ENCODE data around the gene H2AZ1.
A peak's percentile ranks its signal among the peaks of the same experiment; 100 is the strongest.

Gene H2AZ1

DNA sequence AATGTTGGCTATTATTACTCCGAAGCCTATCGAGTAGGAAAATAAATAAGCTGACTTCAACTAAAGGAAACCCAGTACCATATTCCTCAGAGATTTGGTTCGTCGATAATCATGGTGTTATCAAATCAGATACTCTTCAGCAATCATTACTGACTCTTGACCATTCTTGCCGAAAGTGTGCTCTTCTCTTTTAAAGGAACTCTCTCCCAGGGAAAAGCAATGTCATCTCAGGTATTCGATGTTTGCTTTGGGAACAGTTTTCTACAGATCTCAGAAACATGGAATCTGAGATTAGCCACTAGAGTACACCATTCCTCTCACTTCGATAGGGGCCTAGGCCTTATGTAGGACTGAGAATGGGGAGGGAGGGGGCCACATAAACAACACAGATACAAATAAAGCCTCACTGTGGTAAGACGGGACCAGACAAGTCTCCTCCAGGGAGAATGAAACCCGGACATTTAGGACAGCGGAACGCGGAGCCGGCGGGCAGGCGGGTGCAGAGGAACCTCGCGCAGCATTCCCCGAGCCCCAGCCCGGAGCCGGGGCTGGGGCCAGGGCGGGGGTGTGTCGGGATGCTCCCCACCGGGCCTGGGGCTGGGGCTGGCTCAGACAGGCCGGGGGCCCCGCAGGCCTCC lies 4.2 kb downstream of the H2AZ1 start:
- peak in 10 of 14 donors; percentile 34 to 69 (median 54) for DNase-seq

- DNase-seq: no peak
Measured at GRCh38 chr4:99943904-99944437, 6.1 kb downstream of the H2AZ1 start.

DNA sequence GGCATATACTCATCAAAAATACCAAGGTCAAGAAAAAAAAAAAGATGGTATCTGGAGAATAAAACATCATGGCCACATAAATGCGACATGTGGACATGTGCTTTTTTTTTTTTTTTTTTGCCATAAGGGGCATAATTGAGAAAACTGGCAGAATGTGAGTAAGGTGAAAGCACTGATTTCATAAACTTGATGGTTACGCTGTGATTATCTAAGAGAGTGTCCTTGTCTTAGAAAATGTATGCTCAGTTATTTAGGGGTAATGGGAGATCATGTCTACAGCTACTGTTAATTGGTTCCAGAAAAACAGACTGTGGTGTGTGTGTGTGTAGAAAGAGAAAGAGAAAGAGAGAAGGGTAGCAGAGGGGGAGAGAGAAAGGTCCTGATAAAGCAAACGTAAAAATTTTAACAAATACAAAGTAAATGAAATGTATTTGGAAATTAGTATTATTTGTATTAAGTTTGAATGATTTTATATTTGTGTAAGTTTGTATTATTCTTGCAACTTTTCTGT lies 11.8 kb downstream of the H2AZ1 start:
- DNase-seq: no peak

DNA sequence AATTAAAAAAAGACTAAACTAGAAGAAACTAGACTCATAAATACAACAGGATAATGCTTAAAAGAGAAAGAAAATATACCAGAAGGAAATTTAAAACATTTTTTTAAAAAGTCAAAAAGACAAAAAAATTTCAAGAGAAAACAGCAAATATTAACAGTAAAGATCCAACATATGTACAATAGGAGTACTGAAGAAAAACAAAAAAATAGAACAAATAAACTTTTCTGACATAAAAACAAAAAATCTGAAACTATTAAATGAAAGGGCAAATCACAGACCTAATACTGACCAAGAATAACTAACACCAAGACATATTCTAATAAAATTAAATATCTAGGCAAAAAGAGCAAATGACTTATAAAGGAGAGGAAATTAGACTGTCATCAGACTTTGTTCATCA lies 15.2 kb downstream of the H2AZ1 start:
- DNase-seq: no peak

DNA sequence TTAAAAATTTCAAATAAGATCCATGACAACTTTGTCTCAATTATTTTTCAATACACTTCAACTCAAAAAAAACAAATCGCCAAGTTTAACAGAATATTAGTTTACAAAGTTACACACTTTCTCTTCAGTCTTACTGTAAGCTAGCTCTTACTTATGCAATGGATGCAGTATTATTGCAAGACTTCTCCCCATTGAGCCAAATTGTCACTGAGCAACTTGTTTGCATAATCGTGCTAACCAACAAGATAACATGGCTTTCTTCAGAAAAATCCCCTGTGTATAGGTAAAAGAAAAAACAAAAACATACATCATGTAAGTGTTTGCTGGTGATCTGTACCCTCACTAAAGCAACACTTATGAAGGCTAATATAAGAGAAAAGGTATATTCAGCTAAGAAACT lies 22.5 kb downstream of the H2AZ1 start:
- no peak for DNase-seq

DNA sequence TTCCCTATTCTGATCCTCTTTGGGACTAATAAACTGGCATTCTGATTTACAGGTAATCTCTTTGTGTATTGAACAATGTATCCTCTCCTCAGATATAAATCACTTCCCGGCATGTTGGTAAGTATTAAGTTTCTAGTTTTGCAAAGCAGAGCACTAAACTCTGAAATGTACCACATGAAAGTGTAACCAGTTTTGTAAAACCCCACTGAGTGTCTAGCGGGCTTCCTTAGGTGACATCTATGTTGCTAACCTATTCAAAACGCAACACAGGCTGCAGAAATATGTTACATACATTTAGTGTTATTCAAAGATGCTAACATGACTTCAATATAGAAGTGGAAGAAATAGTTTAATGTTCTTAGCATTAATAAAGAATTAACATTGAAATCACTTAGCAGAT lies 28.9 kb downstream of the H2AZ1 start:
- no peak for DNase-seq

- DNase-seq: no peak
Measured at GRCh38 chr4:99918656-99919055, 31.4 kb downstream of the H2AZ1 start.

DNA sequence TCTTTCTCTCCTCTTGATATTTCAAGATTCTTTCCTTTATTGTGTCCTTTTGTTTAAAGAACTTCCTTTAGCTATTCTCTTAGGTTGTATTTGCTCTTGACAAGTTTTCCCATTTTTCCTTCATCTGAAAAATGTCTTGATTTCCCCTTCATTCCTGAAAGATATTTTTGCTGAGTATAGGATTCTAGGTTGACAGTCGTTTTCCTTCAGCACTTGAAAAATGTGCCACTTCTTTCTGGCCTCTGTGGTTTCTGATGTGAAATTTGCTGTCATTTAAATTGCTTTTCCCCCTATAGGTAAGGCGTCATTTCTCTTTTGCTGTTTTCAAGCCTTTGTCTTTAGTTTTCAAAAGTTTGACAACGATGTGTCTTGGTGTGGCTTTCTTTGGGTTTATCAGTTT lies 32.5 kb downstream of the H2AZ1 start:
- no peak for DNase-seq

GRCh38 chr4:99915449-99915848 lies 34.6 kb downstream of the H2AZ1 start:
- no peak for DNase-seq
